NB4 (cell line): Measurements from ENCODE around the gene DUSP7.

ENCODE experiments used
- MYC ChIP-seq: IDR thresholded peaks from 2 replicates; pipeline ENCODE4 v1.6.1; 2011; ENCODE audit warnings: low read depth, low read length
- POLR2A ChIP-seq: IDR thresholded peaks from 2 replicates; pipeline ENCODE4 v1.6.1; 2011; ENCODE audit warnings: mild to moderate bottlenecking; ENCODE audit not compliant: insufficient read length; ENCODE audit errors: extremely low read depth
- TF ChIP-seq, protein P1 (sequence below): IDR thresholded peaks from one replicate; pipeline ENCODE4 v1.5.1; 2012; ENCODE audit warnings: low read depth, low read length
- TF ChIP-seq, protein P2 (sequence below): IDR thresholded peaks from 2 replicates; pipeline ENCODE4 v1.6.1; 2011; ENCODE audit warnings: low read depth, low read length

DNA sequence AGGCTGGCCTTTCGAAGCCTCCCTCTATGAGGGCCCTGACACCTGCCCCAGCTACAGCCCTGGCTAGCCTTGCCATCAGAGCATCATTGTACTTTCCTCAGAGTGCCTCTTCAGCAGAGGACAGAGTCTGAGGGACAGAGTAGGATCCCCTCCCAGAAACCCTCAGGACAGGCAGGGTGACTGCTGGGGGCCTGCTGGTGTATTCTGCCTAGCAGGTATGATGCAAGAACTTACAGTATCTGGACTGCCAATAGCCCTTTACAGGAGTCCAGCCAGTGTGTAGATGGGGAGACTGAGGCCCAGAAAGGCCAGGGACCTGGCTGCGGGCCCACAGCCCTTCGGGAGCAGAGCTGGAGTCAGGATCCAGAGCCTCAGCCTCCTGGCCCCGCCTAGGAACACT lies 19.1 kb downstream of the DUSP7 start:
- TF ChIP-seq, protein P1, sequence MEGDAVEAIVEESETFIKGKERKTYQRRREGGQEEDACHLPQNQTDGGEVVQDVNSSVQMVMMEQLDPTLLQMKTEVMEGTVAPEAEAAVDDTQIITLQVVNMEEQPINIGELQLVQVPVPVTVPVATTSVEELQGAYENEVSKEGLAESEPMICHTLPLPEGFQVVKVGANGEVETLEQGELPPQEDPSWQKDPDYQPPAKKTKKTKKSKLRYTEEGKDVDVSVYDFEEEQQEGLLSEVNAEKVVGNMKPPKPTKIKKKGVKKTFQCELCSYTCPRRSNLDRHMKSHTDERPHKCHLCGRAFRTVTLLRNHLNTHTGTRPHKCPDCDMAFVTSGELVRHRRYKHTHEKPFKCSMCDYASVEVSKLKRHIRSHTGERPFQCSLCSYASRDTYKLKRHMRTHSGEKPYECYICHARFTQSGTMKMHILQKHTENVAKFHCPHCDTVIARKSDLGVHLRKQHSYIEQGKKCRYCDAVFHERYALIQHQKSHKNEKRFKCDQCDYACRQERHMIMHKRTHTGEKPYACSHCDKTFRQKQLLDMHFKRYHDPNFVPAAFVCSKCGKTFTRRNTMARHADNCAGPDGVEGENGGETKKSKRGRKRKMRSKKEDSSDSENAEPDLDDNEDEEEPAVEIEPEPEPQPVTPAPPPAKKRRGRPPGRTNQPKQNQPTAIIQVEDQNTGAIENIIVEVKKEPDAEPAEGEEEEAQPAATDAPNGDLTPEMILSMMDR, result no peak
- TF ChIP-seq POLR2A, result no peak
- no peak for TF ChIP-seq MYC
- TF ChIP-seq, protein P2, sequence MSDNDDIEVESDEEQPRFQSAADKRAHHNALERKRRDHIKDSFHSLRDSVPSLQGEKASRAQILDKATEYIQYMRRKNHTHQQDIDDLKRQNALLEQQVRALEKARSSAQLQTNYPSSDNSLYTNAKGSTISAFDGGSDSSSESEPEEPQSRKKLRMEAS, result no peak
